ENCODE results near the gene PODXL2. TPM values are rescaled to one million over a fixed set of nuclear protein-coding genes. Genes with fewer than 3 reads are reported as not detected.

PODXL2 gene
- total RNA-seq, 1 experiment from 2014 or later: 33.6 TPM

DNA sequence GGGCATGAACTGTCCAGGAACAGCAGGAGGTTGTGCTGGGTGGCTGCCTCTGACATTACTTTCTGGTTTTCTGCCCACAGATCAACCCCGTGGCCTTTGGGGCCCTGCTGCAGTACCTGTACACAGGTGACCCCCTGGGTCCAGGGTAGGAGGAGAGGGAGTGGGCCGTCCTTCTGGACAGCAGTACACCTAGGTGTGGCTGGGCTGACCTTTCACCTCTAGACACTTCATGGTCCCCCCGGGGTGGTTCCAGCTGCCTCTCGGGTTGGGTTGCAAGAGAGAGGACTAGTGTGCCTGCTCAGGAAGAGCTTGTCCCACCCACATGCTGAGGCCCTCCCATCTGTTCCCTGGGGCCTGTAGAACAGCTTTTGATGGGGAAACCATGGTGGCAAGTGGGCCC, 47.5 kb downstream of the PODXL2 start (continued):
- TF ChIP-seq, protein P1, sequence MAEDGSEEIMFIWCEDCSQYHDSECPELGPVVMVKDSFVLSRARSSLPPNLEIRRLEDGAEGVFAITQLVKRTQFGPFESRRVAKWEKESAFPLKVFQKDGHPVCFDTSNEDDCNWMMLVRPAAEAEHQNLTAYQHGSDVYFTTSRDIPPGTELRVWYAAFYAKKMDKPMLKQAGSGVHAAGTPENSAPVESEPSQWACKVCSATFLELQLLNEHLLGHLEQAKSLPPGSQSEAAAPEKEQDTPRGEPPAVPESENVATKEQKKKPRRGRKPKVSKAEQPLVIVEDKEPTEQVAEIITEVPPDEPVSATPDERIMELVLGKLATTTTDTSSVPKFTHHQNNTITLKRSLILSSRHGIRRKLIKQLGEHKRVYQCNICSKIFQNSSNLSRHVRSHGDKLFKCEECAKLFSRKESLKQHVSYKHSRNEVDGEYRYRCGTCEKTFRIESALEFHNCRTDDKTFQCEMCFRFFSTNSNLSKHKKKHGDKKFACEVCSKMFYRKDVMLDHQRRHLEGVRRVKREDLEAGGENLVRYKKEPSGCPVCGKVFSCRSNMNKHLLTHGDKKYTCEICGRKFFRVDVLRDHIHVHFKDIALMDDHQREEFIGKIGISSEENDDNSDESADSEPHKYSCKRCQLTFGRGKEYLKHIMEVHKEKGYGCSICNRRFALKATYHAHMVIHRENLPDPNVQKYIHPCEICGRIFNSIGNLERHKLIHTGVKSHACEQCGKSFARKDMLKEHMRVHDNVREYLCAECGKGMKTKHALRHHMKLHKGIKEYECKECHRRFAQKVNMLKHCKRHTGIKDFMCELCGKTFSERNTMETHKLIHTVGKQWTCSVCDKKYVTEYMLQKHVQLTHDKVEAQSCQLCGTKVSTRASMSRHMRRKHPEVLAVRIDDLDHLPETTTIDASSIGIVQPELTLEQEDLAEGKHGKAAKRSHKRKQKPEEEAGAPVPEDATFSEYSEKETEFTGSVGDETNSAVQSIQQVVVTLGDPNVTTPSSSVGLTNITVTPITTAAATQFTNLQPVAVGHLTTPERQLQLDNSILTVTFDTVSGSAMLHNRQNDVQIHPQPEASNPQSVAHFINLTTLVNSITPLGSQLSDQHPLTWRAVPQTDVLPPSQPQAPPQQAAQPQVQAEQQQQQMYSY (CRISPR knock-in tag; IDR thresholded peaks at IDR 0.05): no peak
- TF ChIP-seq ZNF671 (CRISPR knock-in tag; IDR thresholded peaks at IDR 0.05): no peak

DNA sequence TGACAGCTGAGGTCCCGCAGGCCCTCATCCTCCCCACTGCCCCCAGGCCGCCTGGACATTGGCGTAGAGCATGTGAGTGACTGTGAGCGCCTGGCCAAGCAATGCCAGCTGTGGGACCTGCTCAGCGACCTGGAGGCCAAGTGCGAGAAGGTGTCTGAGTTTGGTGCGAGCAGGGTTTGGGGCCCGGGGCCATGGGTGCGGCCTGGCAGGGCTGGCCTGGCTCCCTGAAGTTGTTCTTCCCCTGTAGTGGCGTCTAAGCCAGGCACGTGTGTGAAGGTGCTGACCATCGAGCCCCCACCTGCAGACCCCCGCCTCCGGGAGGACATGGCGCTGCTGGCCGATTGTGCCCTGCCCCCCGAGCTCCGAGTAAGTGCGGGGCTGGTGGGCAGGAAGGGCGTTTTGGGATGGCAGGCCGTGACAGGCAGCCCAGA, 48.0 kb downstream of the PODXL2 start:
- DNase-seq (ENCODE audit: low spot score): peak; percentile 5
- ChIA-PET CTCF (interaction anchor here (1.1 kb wide), 1 partner anchor 19 kb away, joined by 3 read pairs; no protein-coding TSS in a partner anchor), POLR2A (no interaction called here)
- peaks cover 13% of the 10 kb centered on the region for H3K4me1 Mint-ChIP-seq
- no peaks in the 10 kb centered on the region for H3K9me3 Mint-ChIP-seq
- H3K27ac Mint-ChIP-seq: no peak overlapping the region
- H3K36me3 Mint-ChIP-seq: no peaks in the 10 kb centered on the region
- no peaks in the 10 kb centered on the region; the same call in none of the 2 replicates for H3K27me3 Mint-ChIP-seq (ENCODE audit: low read depth)
- H3K4me3 Mint-ChIP-seq: no peak overlapping the region
- no peak for ATAC-seq
- no peak for TF ChIP-seq FOXP1 (CRISPR knock-in tag; IDR thresholded peaks at IDR 0.05; ENCODE audit: borderline replicate concordance)
- TF ChIP-seq, protein P2, sequence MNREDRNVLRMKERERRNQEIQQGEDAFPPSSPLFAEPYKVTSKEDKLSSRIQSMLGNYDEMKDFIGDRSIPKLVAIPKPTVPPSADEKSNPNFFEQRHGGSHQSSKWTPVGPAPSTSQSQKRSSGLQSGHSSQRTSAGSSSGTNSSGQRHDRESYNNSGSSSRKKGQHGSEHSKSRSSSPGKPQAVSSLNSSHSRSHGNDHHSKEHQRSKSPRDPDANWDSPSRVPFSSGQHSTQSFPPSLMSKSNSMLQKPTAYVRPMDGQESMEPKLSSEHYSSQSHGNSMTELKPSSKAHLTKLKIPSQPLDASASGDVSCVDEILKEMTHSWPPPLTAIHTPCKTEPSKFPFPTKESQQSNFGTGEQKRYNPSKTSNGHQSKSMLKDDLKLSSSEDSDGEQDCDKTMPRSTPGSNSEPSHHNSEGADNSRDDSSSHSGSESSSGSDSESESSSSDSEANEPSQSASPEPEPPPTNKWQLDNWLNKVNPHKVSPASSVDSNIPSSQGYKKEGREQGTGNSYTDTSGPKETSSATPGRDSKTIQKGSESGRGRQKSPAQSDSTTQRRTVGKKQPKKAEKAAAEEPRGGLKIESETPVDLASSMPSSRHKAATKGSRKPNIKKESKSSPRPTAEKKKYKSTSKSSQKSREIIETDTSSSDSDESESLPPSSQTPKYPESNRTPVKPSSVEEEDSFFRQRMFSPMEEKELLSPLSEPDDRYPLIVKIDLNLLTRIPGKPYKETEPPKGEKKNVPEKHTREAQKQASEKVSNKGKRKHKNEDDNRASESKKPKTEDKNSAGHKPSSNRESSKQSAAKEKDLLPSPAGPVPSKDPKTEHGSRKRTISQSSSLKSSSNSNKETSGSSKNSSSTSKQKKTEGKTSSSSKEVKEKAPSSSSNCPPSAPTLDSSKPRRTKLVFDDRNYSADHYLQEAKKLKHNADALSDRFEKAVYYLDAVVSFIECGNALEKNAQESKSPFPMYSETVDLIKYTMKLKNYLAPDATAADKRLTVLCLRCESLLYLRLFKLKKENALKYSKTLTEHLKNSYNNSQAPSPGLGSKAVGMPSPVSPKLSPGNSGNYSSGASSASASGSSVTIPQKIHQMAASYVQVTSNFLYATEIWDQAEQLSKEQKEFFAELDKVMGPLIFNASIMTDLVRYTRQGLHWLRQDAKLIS (CRISPR knock-in tag; IDR thresholded peaks at IDR 0.05; ENCODE audit: borderline replicate concordance): no peak
- TF ChIP-seq, protein P3, sequence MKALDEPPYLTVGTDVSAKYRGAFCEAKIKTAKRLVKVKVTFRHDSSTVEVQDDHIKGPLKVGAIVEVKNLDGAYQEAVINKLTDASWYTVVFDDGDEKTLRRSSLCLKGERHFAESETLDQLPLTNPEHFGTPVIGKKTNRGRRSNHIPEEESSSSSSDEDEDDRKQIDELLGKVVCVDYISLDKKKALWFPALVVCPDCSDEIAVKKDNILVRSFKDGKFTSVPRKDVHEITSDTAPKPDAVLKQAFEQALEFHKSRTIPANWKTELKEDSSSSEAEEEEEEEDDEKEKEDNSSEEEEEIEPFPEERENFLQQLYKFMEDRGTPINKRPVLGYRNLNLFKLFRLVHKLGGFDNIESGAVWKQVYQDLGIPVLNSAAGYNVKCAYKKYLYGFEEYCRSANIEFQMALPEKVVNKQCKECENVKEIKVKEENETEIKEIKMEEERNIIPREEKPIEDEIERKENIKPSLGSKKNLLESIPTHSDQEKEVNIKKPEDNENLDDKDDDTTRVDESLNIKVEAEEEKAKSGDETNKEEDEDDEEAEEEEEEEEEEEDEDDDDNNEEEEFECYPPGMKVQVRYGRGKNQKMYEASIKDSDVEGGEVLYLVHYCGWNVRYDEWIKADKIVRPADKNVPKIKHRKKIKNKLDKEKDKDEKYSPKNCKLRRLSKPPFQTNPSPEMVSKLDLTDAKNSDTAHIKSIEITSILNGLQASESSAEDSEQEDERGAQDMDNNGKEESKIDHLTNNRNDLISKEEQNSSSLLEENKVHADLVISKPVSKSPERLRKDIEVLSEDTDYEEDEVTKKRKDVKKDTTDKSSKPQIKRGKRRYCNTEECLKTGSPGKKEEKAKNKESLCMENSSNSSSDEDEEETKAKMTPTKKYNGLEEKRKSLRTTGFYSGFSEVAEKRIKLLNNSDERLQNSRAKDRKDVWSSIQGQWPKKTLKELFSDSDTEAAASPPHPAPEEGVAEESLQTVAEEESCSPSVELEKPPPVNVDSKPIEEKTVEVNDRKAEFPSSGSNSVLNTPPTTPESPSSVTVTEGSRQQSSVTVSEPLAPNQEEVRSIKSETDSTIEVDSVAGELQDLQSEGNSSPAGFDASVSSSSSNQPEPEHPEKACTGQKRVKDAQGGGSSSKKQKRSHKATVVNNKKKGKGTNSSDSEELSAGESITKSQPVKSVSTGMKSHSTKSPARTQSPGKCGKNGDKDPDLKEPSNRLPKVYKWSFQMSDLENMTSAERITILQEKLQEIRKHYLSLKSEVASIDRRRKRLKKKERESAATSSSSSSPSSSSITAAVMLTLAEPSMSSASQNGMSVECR (CRISPR knock-in tag; IDR thresholded peaks at IDR 0.05; ENCODE audit: borderline replicate concordance): no peak
- TF ChIP-seq, protein P4, sequence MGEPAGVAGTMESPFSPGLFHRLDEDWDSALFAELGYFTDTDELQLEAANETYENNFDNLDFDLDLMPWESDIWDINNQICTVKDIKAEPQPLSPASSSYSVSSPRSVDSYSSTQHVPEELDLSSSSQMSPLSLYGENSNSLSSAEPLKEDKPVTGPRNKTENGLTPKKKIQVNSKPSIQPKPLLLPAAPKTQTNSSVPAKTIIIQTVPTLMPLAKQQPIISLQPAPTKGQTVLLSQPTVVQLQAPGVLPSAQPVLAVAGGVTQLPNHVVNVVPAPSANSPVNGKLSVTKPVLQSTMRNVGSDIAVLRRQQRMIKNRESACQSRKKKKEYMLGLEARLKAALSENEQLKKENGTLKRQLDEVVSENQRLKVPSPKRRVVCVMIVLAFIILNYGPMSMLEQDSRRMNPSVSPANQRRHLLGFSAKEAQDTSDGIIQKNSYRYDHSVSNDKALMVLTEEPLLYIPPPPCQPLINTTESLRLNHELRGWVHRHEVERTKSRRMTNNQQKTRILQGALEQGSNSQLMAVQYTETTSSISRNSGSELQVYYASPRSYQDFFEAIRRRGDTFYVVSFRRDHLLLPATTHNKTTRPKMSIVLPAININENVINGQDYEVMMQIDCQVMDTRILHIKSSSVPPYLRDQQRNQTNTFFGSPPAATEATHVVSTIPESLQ (CRISPR knock-in tag; IDR thresholded peaks at IDR 0.05): no peak
- no peak for TF ChIP-seq ZNF317 (CRISPR knock-in tag; IDR thresholded peaks at IDR 0.05; ENCODE audit: borderline replicate concordance, low read depth)
- no peak for TF ChIP-seq FOXK1 (CRISPR knock-in tag; IDR thresholded peaks at IDR 0.05)
- TF ChIP-seq ETV6 (CRISPR knock-in tag; IDR thresholded peaks at IDR 0.05): no peak
- TF ChIP-seq CREM (CRISPR knock-in tag; IDR thresholded peaks at IDR 0.05): no peak
- TF ChIP-seq, protein P5, sequence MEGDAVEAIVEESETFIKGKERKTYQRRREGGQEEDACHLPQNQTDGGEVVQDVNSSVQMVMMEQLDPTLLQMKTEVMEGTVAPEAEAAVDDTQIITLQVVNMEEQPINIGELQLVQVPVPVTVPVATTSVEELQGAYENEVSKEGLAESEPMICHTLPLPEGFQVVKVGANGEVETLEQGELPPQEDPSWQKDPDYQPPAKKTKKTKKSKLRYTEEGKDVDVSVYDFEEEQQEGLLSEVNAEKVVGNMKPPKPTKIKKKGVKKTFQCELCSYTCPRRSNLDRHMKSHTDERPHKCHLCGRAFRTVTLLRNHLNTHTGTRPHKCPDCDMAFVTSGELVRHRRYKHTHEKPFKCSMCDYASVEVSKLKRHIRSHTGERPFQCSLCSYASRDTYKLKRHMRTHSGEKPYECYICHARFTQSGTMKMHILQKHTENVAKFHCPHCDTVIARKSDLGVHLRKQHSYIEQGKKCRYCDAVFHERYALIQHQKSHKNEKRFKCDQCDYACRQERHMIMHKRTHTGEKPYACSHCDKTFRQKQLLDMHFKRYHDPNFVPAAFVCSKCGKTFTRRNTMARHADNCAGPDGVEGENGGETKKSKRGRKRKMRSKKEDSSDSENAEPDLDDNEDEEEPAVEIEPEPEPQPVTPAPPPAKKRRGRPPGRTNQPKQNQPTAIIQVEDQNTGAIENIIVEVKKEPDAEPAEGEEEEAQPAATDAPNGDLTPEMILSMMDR (IDR thresholded peaks at IDR 0.05): no peak
- no peak for TF ChIP-seq ZBTB21 (CRISPR knock-in tag; IDR thresholded peaks at IDR 0.05; ENCODE audit: borderline replicate concordance)
- TF ChIP-seq, protein P6, sequence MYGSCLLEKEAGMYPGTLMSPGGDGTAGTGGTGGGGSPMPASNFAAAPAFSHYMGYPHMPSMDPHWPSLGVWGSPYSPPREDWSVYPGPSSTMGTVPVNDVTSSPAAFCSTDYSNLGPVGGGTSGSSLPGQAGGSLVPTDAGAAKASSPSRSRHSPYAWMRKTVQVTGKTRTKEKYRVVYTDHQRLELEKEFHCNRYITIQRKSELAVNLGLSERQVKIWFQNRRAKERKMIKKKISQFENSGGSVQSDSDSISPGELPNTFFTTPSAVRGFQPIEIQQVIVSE (CRISPR knock-in tag; IDR thresholded peaks at IDR 0.05; ENCODE audit: borderline replicate concordance): no peak
- TF ChIP-seq, protein P7, sequence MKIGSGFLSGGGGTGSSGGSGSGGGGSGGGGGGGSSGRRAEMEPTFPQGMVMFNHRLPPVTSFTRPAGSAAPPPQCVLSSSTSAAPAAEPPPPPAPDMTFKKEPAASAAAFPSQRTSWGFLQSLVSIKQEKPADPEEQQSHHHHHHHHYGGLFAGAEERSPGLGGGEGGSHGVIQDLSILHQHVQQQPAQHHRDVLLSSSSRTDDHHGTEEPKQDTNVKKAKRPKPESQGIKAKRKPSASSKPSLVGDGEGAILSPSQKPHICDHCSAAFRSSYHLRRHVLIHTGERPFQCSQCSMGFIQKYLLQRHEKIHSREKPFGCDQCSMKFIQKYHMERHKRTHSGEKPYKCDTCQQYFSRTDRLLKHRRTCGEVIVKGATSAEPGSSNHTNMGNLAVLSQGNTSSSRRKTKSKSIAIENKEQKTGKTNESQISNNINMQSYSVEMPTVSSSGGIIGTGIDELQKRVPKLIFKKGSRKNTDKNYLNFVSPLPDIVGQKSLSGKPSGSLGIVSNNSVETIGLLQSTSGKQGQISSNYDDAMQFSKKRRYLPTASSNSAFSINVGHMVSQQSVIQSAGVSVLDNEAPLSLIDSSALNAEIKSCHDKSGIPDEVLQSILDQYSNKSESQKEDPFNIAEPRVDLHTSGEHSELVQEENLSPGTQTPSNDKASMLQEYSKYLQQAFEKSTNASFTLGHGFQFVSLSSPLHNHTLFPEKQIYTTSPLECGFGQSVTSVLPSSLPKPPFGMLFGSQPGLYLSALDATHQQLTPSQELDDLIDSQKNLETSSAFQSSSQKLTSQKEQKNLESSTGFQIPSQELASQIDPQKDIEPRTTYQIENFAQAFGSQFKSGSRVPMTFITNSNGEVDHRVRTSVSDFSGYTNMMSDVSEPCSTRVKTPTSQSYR (CRISPR knock-in tag; IDR thresholded peaks at IDR 0.05): no peak
